Ovary (tissue), 3 donors: ENCODE results near the gene RPS6KB2.

Experiments used
- POLR2A ChIP-seq: fragments of 450-650 bp; IDR thresholded peaks from one replicate; pipeline ENCODE4 v1.6.1; 2017; ENCODE audit warnings: antibody characterized with exemption, mild to moderate bottlenecking, moderate library complexity
- TF ChIP-seq, protein P1 (sequence below), 3 donors: fragments of 450-650 bp in 2 of 3; fragments of 200-600 bp in 1 of 3; IDR thresholded peaks; one replicate each; pipeline versions ENCODE4 v1.5.1 to v1.8.0; 2016 to 2022; ENCODE audit warnings: antibody characterized with exemption in 3 of 3, mild to moderate bottlenecking in 1 of 3
- donor health status: DM: no; HTN: no; CAD: no.

DNA sequence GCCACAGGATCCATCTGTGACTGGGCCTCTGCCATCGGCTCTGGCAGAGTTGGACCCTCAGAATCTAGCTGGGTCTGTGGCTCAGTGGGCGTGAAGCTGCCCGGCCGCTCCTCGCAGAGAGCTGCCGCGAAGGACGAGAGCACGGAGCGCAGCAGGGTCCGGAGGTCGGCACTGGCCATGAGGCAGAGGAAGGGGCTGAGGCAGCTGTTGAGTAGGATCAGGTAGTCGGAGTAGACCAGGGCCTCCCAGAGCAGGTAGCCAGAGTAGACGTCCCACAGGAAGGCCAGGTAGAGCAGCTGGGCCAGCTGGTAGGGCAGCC is 23.3 kb downstream of the RPS6KB2 start:
- TF ChIP-seq POLR2A, result no peak
- TF ChIP-seq, protein P1, sequence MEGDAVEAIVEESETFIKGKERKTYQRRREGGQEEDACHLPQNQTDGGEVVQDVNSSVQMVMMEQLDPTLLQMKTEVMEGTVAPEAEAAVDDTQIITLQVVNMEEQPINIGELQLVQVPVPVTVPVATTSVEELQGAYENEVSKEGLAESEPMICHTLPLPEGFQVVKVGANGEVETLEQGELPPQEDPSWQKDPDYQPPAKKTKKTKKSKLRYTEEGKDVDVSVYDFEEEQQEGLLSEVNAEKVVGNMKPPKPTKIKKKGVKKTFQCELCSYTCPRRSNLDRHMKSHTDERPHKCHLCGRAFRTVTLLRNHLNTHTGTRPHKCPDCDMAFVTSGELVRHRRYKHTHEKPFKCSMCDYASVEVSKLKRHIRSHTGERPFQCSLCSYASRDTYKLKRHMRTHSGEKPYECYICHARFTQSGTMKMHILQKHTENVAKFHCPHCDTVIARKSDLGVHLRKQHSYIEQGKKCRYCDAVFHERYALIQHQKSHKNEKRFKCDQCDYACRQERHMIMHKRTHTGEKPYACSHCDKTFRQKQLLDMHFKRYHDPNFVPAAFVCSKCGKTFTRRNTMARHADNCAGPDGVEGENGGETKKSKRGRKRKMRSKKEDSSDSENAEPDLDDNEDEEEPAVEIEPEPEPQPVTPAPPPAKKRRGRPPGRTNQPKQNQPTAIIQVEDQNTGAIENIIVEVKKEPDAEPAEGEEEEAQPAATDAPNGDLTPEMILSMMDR (IDR thresholded peaks at IDR 0.05), result no peak
